Tibial nerve (tissue), 3 donors: Measurements from ENCODE around the gene CCDC148.
"Not testable (repeated sequence)": the region's sequence is repeated elsewhere in the genome, so short reads cannot be mapped to it uniquely, and the experiment has no call there.

Experiments
- CTCF ChIP-seq, 5 experiments: fragments of 200-600 bp in 3 of 5; fragments of 450-650 bp in 2 of 5; sonication (generic) in 3 of 5; IDR thresholded peaks; one replicate each; pipeline ENCODE4 v1.5.1; 2016 to 2019; ENCODE audit warnings: antibody characterized with exemption in 5 of 5, mild to moderate bottlenecking in 3 of 5, moderate library complexity in 2 of 5
- POLR2A ChIP-seq, 2 donors: fragments of 450-650 bp; IDR thresholded peaks; one replicate each; pipeline ENCODE4 v1.6.1; 2017; ENCODE audit warnings: antibody characterized with exemption in 2 of 2, mild to moderate bottlenecking in 2 of 2, moderate library complexity in 2 of 2

GRCh38 chr2:158472829-158473228, 16.3 kb upstream of the CCDC148 start:
- TF ChIP-seq POLR2A, CTCF (IDR thresholded peaks at IDR 0.05): not testable (repeated sequence)
